Esophagus squamous epithelium (tissue), 5 donors: ENCODE data around the gene MPEG1. TPM values are rescaled to one million over a fixed set of nuclear protein-coding genes. Genes with fewer than 3 reads are reported as not detected.

Experiments used
- DNase-seq: peaks from one replicate; lab custom pipeline; 2025; lab: John Stamatoyannopoulos, UW
- H3K27ac ChIP-seq, 4 donors: fragments of 200-600 bp; sonication (generic); one replicate each; pipeline ENCODE4 v1.5.1; 2016 to 2019; ENCODE audit warnings: mild to moderate bottlenecking in 1 of 4
- H3K27me3 ChIP-seq, 4 donors: fragments of 200-600 bp; sonication (generic); 1 replicate in 3 of 4; 2 replicates in 1 of 4; pipeline versions ENCODE4 v1.5.1 to v1.6.0; 2017 to 2021; ENCODE audit warnings: antibody characterized with exemption in 1 of 4
- H3K36me3 ChIP-seq, 3 donors: fragments of 200-600 bp; sonication (generic); one replicate each; pipeline ENCODE4 v1.5.1; 2016 to 2019
- H3K4me1 ChIP-seq, 3 donors: fragments of 200-600 bp; sonication (generic); one replicate each; pipeline ENCODE4 v1.5.1; 2017 to 2019
- H3K4me3 ChIP-seq, 4 donors: fragments of 200-600 bp; sonication (generic); 1 replicate in 3 of 4; 2 replicates in 1 of 4; pipeline ENCODE4 v1.5.1; 2016 to 2019; ENCODE audit warnings: mild to moderate bottlenecking in 2 of 4, moderate library complexity in 1 of 4
- H3K9me3 ChIP-seq, 3 donors: fragments of 200-600 bp; sonication (generic); one replicate each; pipeline ENCODE4 v1.5.1; 2016 to 2019
- POLR2A ChIP-seq, 4 donors: fragments of 450-650 bp; IDR thresholded peaks; one replicate each; pipeline ENCODE4 v1.6.1; 2017; ENCODE audit warnings: antibody characterized with exemption in 4 of 4, mild to moderate bottlenecking in 4 of 4, moderate library complexity in 3 of 4
- WGBS, 2 donors: methylation state at CpG; one replicate each; pipeline ENCODE4 v1.1.5; 2018; 5-methylcytosine and 5-hydroxymethylcytosine counted together
- intact Hi-C: fragments of 100-400 bp; cut with DNase I; formaldehyde crosslinking; loops from one replicate; pipeline ENCODE4 v1.15.0; 2022
- total RNA-seq, 4 donors: library from RNA; depleted of rRNA; stranded (reverse); fragments of >200 nt; gene quantifications; one replicate each; pipeline ENCODE4 v1.1.0, GENCODE V29; 2016
- TF ChIP-seq, protein P1 (sequence below), 6 experiments: fragments of 450-650 bp in 4 of 6; fragments of 200-600 bp in 2 of 6; sonication (generic) in 2 of 6; IDR thresholded peaks; one replicate each; pipeline ENCODE4 v1.5.1; 2016 to 2019; ENCODE audit warnings: antibody characterized with exemption in 6 of 6, mild to moderate bottlenecking in 4 of 6, moderate library complexity in 4 of 6
- donor health status: DM: yes; HTN: yes; CAD: no.

The MPEG1 gene
- total RNA-seq, 4 donors from 2014 or later, result 0.04 to 19.5 (median 5.1) TPM

DNA sequence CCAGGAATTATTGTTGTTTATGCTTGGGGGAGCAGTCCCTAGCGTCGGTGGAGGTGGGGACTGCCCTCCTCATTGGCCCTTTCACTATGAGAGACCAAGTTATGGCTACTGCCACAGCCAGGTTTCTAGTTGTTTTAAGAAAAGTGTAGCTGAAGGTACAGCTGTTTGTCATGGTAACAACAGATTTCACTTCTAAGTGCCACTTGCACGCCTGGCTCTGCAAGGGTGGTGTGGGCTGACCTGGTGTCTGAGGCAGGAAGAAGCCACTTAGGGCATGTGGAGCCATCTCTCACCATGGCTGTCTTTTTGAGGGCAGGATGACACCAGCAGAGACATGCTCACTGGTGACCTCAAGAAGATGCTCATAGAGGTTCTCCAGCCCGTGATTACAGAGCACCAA lies 46.3 kb upstream of the MPEG1 start:
- TF ChIP-seq, protein P1, sequence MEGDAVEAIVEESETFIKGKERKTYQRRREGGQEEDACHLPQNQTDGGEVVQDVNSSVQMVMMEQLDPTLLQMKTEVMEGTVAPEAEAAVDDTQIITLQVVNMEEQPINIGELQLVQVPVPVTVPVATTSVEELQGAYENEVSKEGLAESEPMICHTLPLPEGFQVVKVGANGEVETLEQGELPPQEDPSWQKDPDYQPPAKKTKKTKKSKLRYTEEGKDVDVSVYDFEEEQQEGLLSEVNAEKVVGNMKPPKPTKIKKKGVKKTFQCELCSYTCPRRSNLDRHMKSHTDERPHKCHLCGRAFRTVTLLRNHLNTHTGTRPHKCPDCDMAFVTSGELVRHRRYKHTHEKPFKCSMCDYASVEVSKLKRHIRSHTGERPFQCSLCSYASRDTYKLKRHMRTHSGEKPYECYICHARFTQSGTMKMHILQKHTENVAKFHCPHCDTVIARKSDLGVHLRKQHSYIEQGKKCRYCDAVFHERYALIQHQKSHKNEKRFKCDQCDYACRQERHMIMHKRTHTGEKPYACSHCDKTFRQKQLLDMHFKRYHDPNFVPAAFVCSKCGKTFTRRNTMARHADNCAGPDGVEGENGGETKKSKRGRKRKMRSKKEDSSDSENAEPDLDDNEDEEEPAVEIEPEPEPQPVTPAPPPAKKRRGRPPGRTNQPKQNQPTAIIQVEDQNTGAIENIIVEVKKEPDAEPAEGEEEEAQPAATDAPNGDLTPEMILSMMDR (IDR thresholded peaks at IDR 0.05), result no peak
- no peak for TF ChIP-seq POLR2A (IDR thresholded peaks at IDR 0.05)
- intact Hi-C loops, result no loop called here

DNA sequence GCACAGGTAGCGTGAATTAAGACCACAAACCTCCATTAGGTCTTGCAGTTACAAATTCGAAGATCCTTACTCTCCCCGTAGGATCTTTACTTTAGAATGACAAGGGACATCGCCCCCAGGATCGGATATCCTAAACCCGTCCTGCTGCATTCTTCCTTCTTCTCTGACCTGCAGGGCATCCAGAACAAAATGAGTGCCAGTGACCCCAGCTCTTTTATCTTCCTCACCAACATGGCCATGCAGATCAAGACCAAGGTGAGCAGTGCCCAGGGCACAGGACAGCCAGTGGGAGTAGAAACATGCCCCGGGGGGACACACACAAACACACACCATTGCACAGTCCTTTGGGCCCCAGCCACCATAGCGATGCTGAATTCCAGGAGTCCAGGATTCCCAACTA lies 42.6 kb upstream of the MPEG1 start:
- DNase-seq, result no peak
- H3K4me1 ChIP-seq, result no peaks in the 10 kb centered on the region
- intact Hi-C loops, result no loop called here
- H3K36me3 ChIP-seq, result no peaks in the 10 kb centered on the region
- H3K9me3 ChIP-seq, result no peaks in the 10 kb centered on the region
- TF ChIP-seq POLR2A (IDR thresholded peaks at IDR 0.05), result no peak
- TF ChIP-seq, protein P1 (IDR thresholded peaks at IDR 0.05), result no peak
- H3K4me3 ChIP-seq, result no peak overlapping the region
- no peaks in the 10 kb centered on the region for H3K27me3 ChIP-seq
- WGBS, 2 donors, result 57 to 66% methylated on average over 8 of the region's 8 CpGs
- H3K27ac ChIP-seq, result no peak overlapping the region

More for the DNA sequence above, 46.3 kb upstream of the MPEG1 start:
- DNase-seq, result no peak
- Histone ChIP-seq H3K4me3 (no peak overlapping the region), H3K36me3 (no peaks in the 10 kb centered on the region), H3K9me3 (no peaks in the 10 kb centered on the region), H3K27ac (no peak overlapping the region), H3K27me3 (no peaks in the 10 kb centered on the region), H3K4me1 (no peaks in the 10 kb centered on the region)
- 40 to 85% methylated on average over 2 to 3 of the region's 4 CpGs for WGBS, 2 donors

DNA sequence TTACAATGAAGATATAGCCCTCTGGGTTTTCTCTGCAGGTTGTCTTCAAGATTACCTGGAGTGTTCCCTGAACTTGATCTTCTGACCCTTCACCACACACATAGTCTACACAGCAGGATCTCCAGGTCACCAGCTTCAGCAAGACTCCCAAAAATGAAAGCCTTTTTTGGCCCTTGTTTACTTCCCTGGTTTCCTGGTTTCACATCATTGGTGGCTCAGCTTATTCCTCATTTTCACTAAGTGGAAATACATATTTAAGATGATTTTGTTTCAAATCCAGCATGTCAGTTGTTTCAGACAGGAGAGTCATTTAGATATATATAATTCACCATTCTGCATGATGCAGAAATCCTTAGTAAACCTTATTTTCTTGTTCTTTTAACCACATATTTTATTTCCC lies 41.6 kb upstream of the MPEG1 start:
- intact Hi-C loops, result no loop called here
- H3K36me3 ChIP-seq, result no peaks in the 10 kb centered on the region
- H3K4me1 ChIP-seq, result no peaks in the 10 kb centered on the region
- H3K4me3 ChIP-seq, result no peak overlapping the region
- no peak for DNase-seq
- no peaks in the 10 kb centered on the region for H3K9me3 ChIP-seq
- no peaks in the 10 kb centered on the region for H3K27me3 ChIP-seq
- no peak overlapping the region for H3K27ac ChIP-seq
- TF ChIP-seq, protein P1 (IDR thresholded peaks at IDR 0.05), result no peak
- no peak for TF ChIP-seq POLR2A (IDR thresholded peaks at IDR 0.05)

DNA sequence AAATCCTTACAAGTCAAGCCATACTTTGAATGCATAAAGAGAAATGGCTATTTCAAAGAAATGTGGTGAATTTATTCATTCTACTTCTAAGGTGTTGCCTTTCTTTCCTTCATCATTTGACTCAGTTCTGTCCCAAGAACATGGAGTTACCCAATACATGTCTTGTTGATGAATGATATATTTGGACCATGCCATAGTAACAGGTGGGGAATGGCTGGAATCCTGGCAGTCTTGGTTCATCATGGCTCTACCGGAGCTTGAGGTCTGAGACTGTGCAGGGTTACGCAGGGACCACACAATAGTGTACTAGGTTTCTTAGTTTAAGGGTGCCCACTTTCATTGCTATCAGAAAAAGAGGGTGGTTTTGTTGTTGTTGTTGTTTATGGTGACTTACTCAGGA lies 40.3 kb upstream of the MPEG1 start:
- TF ChIP-seq POLR2A (IDR thresholded peaks at IDR 0.05), result no peak
- TF ChIP-seq, protein P1 (IDR thresholded peaks at IDR 0.05), result no peak
- Histone ChIP-seq H3K36me3 (no peaks in the 10 kb centered on the region), H3K9me3 (no peaks in the 10 kb centered on the region), H3K4me3 (no peak overlapping the region), H3K27ac (no peak overlapping the region), H3K27me3 (no peaks in the 10 kb centered on the region), H3K4me1 (peaks cover 0 to 4% (median 0%) of the 10 kb centered on the region in 3 donors)
- 83 to 93% methylated on average over 2 of the region's 2 CpGs for WGBS, 2 donors
- intact Hi-C loops, result no loop called here
- DNase-seq, result no peak

DNA sequence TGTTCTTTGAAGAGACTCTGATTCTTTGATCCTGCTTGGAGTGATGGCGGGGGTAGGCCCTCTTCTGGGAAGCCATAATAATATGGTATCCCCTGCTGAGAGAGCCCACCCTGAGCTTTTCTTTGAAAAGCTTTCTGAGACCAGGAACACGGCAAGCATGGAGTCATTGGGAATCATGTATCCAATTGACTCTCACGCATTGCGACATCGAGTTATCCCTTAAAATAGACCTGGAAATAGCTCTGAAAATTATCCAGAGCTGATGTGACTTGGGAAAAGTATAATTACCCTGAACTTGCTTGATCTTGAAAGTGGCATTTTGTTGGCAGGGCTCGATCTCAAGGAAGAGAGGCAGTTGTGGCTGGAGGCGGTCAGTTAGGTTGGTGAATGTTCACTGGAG lies 36.8 kb upstream of the MPEG1 start:
- TF ChIP-seq, protein P1 (IDR thresholded peaks at IDR 0.05), result no peak
- TF ChIP-seq POLR2A (IDR thresholded peaks at IDR 0.05), result no peak
- intact Hi-C loops, result no loop called here
- 82% methylated on average over 6 to 7 of the region's 7 CpGs for WGBS, 2 donors
- Histone ChIP-seq H3K4me3 (no peak overlapping the region), H3K27ac (no peak overlapping the region), H3K4me1 (peaks cover 0 to 8% (median 0%) of the 10 kb centered on the region in 3 donors), H3K36me3 (no peaks in the 10 kb centered on the region), H3K9me3 (no peaks in the 10 kb centered on the region), H3K27me3 (peaks cover 0 to 5% (median 0%) of the 10 kb centered on the region in 4 donors)
- no peak for DNase-seq
